ENCODE measurements around the gene SRRM4.
"Not testable (repeated sequence)": the region's sequence is repeated elsewhere in the genome, so short reads cannot be mapped to it uniquely, and the experiment has no call there.

Gene SRRM4

DNA sequence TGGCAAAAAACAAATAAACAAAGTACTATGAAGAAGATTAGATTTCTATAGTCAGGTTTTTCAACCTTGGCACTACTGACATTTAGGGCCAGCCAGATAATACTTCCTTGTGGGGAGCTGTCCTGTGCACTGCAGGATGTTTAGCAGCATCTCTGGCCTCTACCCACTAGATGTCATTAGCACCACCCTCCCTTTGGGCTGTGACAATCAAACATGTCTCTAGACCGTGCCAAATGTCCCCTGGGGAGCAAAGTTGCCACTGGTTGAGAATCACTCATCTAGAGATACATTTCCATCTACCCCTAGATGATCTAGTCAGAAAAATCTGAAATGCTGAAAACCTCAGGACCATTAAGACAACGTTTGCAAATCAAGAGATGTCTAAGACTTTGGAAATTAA lies 29.9 kb downstream of the SRRM4 start:
- no peak for DNase-seq

GRCh38 chr12:119012179-119012578 lies 30.8 kb downstream of the SRRM4 start:
- DNase-seq: no peak

- DNase-seq: no peak
These were observed 31.7 kb downstream of the SRRM4 start for GRCh38 chr12:119013023-119013422.

- no peak for DNase-seq
These were observed 33.0 kb downstream of the SRRM4 start for GRCh38 chr12:119014368-119014767.

GRCh38 chr12:119016715-119017114 lies 35.4 kb downstream of the SRRM4 start:
- DNase-seq: no peak

DNA sequence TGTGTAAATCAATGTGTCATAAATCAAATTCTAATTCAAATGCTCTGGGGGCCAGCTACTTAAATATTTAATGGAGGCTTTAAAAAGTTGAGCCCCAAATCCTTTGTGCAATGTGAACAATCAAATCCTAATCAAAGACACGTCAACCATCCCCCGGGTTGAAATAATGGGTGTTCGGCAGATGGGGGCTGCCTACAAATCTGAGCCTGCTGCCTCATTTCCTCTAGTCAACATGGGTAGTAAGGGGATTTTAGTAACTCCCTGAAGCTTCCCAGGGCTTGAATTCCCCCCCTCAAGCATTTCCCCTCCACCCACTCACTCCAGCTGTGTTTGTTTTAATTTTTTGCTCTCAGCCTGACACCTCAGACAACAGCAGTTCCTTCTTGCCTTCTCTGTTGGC lies 37.8 kb downstream of the SRRM4 start:
- DNase-seq: no peak

DNA sequence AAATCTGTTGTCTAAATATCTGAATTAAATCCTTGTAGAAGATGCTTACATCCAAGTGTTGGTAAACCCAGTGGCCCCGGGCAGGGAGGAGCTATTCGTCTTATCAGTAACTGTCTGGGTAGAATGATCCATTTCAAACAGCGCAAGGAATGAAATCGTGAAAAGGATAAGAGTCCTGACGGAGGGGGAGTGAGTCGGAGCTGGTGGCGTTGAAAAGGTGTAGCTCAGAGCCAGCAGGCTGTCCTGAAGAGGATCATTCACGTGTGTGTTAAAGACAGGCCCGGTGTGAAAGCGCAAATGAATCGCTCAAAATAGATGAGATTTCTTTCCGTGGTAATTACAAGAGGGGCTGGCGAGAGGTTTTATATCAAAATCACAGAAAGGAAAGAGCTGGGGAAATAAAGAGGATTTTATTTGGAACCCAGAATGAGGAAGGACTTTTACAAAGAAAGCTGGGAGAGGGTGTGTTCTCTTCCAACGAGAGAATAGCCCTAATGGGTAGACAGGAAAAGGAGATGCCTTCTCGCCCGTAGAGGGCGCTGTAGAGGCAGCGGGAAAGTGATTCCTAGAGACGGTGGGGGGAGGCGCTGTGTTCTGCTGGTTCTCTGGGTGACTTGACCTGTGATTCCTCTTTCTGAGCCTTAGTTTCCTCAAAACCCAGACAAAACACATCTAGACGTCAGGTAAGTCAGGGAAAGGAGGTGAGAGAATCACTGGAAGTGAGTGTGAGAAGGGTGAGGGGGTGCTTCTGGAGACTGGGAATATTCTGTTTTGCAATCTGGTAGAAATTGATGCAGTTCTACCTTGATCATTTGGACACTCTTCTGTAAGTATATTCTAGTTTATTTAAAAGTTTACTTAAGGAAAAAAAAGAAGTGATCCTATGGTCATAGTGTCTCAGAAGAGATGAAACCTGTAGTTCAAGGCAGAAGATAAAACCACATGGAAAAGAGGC lies 39.3 kb downstream of the SRRM4 start:
- DNase-seq: no peak

GRCh38 chr12:119024356-119024755 lies 43.0 kb downstream of the SRRM4 start:
- no peak for DNase-seq

DNA sequence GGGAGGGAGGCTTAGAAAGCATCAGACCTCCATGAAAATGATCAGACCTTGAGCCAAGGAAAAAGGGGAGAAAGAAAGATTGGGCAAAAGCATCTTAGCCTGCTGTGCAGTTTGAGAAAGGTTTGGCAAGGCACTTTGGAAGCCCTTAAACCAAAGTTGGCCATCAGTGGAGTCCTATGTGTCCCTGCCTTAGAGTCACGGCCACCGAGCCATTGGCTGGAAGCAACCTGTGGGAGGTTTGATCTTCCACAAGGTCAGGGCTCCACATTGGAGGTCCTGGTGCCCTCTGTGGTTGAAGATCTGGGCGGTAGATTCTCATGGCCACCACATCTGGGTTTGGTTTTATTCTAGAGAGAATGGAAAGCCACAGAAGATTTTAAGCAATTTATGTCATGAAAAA lies 44.4 kb downstream of the SRRM4 start:
- DNase-seq: no peak

GRCh38 chr12:119033332-119033731 lies 52.0 kb downstream of the SRRM4 start:
- not testable (repeated sequence) for DNase-seq

DNA sequence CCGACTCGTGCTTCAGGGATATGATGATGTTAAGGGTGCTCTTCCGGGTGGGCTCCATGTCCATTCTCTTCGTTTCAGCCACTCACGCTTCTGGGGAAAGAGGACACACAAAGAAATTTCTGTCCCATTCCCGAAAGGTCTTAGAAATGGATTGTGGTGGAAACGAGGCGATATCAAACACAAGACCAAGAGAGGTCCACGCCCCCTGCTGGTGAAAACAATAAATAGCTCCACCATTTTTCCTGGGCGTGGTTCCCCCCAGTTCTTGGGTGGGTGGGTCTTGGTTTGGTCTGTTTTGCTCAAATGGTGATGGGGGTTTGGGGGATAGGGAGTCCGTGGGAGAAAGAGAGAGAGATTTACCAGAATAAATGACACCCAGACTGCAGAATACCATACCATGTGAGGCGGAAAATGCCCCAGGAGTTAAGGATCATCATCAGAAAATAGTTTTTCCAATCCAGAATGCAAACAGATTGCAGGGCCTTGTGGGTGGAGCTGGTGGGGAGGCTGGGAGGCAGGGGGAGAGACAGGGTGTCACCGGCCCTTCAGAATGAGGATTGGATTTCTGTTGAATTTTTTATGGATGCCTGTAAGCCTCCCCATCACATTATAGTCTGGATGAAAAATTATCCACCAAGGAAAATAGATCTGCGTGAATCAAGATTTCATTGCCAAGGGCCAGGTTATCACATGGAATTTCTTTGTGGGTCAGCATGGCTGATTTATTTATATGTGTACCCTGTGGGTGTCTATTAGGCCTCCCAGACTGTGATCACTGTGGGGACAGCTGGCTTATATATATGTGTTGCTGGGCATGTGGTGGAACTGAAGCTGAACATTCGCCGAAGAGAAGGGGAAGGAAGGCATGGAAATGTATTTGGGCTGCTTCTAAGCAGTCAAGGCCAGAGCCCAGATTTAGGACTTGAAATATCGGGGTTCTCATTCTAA lies 55.8 kb downstream of the SRRM4 start:
- DNase-seq: no peak

DNA sequence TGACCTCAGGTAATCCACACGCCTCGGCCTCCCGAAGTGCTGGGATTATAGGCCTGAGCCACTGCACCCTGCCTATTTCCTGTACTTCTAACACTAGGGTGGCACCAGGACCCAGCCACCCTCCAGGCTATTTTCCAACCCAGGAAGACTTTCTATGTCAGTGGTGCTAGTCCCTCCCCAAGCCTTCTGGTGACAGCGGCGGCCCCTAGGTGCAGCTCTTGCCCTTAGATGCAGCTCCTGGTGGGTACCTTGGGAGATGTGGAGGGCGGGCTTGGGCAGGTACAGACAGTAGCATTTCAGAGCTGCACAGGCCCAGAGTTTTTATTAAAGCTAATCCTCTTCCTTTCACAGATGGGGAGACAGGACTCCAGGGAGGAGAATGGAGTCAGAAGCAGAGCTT lies 62.8 kb downstream of the SRRM4 start:
- DNase-seq: no peak

- DNase-seq: no peak
These were observed 66.3 kb downstream of the SRRM4 start for GRCh38 chr12:119047641-119048040.

GRCh38 chr12:119050663-119051062 lies 69.3 kb downstream of the SRRM4 start:
- no peak for DNase-seq

GRCh38 chr12:119051474-119051873 lies 70.1 kb downstream of the SRRM4 start:
- no peak for DNase-seq

DNA sequence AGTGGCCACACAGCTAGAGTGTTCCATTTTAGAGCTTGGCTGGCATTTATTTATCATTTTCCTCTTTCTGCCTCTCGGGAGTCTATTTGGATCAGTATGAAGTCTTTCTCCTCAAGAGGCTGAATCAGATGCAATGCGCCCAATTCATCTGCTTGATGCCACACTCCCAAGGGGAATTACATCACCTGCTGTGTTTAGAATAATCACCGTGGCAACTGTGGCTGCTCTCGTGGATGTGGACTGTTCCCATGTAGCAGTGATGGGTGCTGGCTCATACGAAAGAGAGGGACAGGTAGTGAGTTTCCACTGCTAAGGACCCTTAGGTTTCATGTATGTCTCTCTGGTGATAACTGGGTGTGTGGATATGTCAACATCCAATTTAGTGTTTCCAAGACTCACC lies 70.7 kb downstream of the SRRM4 start:
- no peak for DNase-seq

DNA sequence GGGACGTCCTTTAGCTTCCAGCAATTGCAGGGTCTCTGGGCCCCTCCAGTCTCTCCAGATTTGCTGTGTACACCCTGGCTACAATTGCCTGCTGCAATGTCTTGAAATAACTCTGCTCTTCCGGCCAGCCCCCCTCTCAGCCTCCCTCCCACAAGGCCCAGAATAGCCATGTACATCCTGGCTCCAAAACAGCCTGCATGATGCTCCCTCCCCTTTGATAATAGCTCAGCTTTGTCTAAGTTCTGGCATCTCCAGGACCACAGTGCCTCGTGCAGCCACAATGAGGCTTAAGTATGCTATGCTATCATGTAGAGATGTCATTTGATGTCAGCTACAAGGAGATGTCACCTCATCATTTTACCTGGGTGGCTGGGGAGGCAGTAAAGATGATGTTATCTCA lies 74.6 kb downstream of the SRRM4 start:
- DNase-seq: no peak

DNA sequence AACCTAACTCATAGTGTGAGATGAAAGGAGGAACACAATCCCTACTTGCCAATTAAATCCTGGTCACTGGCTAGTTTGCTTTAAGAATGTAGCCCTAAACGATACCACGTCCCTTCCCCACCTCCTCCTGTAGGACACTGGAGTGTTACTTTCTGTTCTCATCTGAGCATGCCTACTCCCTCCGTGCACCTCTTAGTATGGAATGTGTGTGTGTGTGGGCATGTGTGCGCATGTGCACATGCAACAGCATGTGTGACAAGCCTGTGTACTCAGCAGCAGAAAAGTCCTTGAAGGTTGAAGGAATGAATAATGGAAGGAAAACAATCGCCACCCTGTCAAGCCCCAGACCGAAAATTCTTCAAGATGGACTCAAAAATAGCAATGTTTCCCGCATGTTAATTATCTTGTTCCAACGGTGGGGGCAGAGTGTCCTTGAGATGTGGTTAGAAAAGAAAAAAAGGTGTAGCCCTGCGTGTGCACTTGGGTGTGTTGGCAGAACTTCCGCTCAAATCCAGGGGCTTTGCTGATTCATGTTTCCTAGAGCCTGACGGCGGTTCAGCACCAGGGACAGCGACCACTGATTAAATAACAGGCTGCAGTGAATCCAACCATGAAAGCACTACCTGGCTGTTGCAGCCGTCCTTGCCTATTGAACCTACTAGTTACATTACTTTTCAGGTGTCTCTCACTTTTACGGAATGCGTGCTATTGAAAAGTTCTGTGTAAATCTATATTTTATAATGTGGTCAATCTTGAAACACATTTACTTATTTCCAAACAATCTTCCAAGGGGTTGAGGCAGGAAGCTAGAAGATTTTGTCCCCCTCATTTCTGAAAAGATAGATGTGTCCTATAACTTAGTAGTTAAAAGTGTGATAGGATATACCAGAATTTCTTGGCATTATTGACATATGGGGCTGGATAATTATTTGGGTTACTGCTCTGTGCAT lies 79.8 kb downstream of the SRRM4 start:
- DNase-seq: peak; percentile 80

- no peak for DNase-seq
These were observed 87.0 kb downstream of the SRRM4 start for GRCh38 chr12:119068129-119068856.

- DNase-seq: peak; percentile 40
These were observed 87.9 kb downstream of the SRRM4 start for GRCh38 chr12:119069147-119069642.

DNA sequence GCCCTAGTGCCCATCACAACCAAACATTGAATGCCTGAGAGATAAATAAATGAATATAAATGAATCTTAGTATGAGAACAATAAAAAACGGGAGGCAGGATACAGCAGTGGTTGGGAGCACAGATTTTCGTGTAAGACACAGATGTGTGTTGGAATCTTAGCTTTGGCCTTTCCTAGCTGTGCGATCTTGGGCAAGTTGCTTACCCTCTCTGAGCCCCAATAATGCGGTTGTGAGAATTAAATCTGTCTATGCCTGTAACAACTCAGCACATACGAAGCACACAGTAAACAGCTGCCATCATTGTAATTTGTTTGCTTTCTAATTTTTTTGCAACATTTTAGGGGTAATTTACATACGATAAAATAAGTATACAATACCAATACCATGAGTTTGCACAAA lies 89.8 kb downstream of the SRRM4 start:
- DNase-seq: no peak
